Liver (tissue), 9 donors: ENCODE data around the gene RGR. TPM values are rescaled to one million over a fixed set of nuclear protein-coding genes. Genes with fewer than 3 reads are reported as not detected.

Experiments
- DNase-seq: peaks from one replicate; pipeline ENCODE4 v3.0.0-alpha.2; 2017; ENCODE audit warnings: low spot score
- H3K27ac ChIP-seq, 2 donors: one replicate each; pipeline ENCODE4 v1.7.0; 2013; ENCODE audit warnings: inconsistent platforms in 2 of 2, low read length in 2 of 2, control low read depth in 1 of 2, low read depth in 1 of 2, mild to moderate bottlenecking in 1 of 2
- H3K27me3 ChIP-seq, 4 donors: one replicate each; pipeline versions ENCODE4 v1.6.1 to v1.7.0; 2013; ENCODE audit warnings: low read length in 3 of 4, inconsistent platforms in 1 of 4, mild to moderate bottlenecking in 1 of 4, moderate library complexity in 1 of 4; ENCODE audit not compliant: control insufficient read depth in 4 of 4, insufficient read depth in 4 of 4
- H3K36me3 ChIP-seq, 4 donors: one replicate each; pipeline versions ENCODE4 v1.6.1 to v1.7.0; 2013; ENCODE audit warnings: low read length in 3 of 4, mild to moderate bottlenecking in 3 of 4, low read depth in 1 of 4, moderate library complexity in 1 of 4; ENCODE audit not compliant: control insufficient read depth in 4 of 4, insufficient read depth in 3 of 4
- H3K4me1 ChIP-seq, 4 donors: one replicate each; pipeline versions ENCODE4 v1.6.1 to v1.7.0; 2013; ENCODE audit warnings: low read length in 3 of 4, mild to moderate bottlenecking in 3 of 4, moderate library complexity in 1 of 4; ENCODE audit not compliant: control insufficient read depth in 4 of 4, insufficient read depth in 4 of 4
- H3K4me3 ChIP-seq, 3 donors: one replicate each; pipeline versions ENCODE4 v1.6.1 to v1.7.0; 2013; ENCODE audit warnings: low read length in 3 of 3, control low read depth in 1 of 3, low read depth in 1 of 3, mild to moderate bottlenecking in 1 of 3
- H3K9ac ChIP-seq, 2 donors: one replicate each; pipeline ENCODE4 v1.7.0; 2013; ENCODE audit warnings: low read length in 2 of 2, mild to moderate bottlenecking in 2 of 2, moderate library complexity in 2 of 2, control low read depth in 1 of 2, low read depth in 1 of 2
- H3K9me3 ChIP-seq, 4 donors: one replicate each; pipeline versions ENCODE4 v1.6.1 to v1.7.0; 2013; ENCODE audit warnings: low read length in 3 of 4; ENCODE audit not compliant: control insufficient read depth in 4 of 4
- ATF3 ChIP-seq: IDR thresholded peaks from 2 replicates; pipeline ENCODE4 v1.6.1; 2016; ENCODE audit warnings: antibody characterized with exemption
- CTCF ChIP-seq: fragments of 150-350 bp; IDR thresholded peaks from 2 replicates; pipeline ENCODE4 v1.5.1; 2017; ENCODE audit warnings: improper control_type of control experiment, low read depth, low read length; ENCODE audit not compliant: missing input control
- EGR1 ChIP-seq, 2 donors: IDR thresholded peaks; 2 replicates each; pipeline ENCODE4 v1.6.1; 2016 to 2018; ENCODE audit warnings: antibody characterized with exemption in 2 of 2, low read depth in 2 of 2
- FOXA1 ChIP-seq: IDR thresholded peaks from 2 replicates; pipeline ENCODE4 v1.6.1; 2016; ENCODE audit warnings: antibody characterized with exemption
- FOXA2 ChIP-seq: IDR thresholded peaks from 2 replicates; pipeline ENCODE4 v1.6.1; 2016; ENCODE audit warnings: antibody characterized with exemption
- GABPA ChIP-seq, 2 donors: IDR thresholded peaks in 1 of 2; conservative IDR thresholded peaks in 1 of 2; 2 replicates each; pipeline ENCODE4 v1.6.1; 2016; ENCODE audit warnings: antibody characterized with exemption in 2 of 2, mild to moderate bottlenecking in 1 of 2, moderate library complexity in 1 of 2
- HNF4G ChIP-seq: IDR thresholded peaks from 2 replicates; pipeline ENCODE4 v1.6.1; 2016; ENCODE audit warnings: antibody characterized with exemption
- JUND ChIP-seq, 2 donors: IDR thresholded peaks; 2 replicates each; pipeline ENCODE4 v1.6.1; 2016; ENCODE audit warnings: antibody characterized with exemption in 2 of 2
- MAX ChIP-seq: IDR thresholded peaks from 2 replicates; pipeline ENCODE4 v1.6.1; 2016; ENCODE audit warnings: antibody characterized with exemption
- NR2F2 ChIP-seq: IDR thresholded peaks from 2 replicates; pipeline ENCODE4 v1.6.1; 2016; ENCODE audit warnings: antibody characterized with exemption
- RAD21 ChIP-seq, 2 donors: IDR thresholded peaks; 2 replicates each; pipeline ENCODE4 v1.6.1; 2016; ENCODE audit warnings: antibody characterized with exemption in 2 of 2, mild to moderate bottlenecking in 2 of 2
- REST ChIP-seq: IDR thresholded peaks from 2 replicates; pipeline ENCODE4 v1.6.1; 2016; ENCODE audit warnings: antibody characterized with exemption, mild to moderate bottlenecking
- RXRA ChIP-seq, 2 donors: IDR thresholded peaks; 2 replicates each; pipeline ENCODE4 v1.6.1; 2017 to 2018; ENCODE audit warnings: antibody characterized with exemption in 2 of 2, mild to moderate bottlenecking in 1 of 2
- SP1 ChIP-seq: IDR thresholded peaks from 2 replicates; pipeline ENCODE4 v1.6.1; 2018; ENCODE audit warnings: antibody characterized with exemption, mild to moderate bottlenecking
- YY1 ChIP-seq: IDR thresholded peaks from 2 replicates; pipeline ENCODE4 v1.6.1; 2016; ENCODE audit warnings: antibody characterized with exemption, mild to moderate bottlenecking
- ZBTB33 ChIP-seq: IDR thresholded peaks from 2 replicates; pipeline ENCODE4 v1.6.1; 2016; ENCODE audit warnings: antibody characterized with exemption
- WGBS: extraction: QIAGEN DNeasy Blood & Tissue Kit; methylation state at CpG from one replicate; pipeline ENCODE4 v1.1.7; 2013; 5-methylcytosine and 5-hydroxymethylcytosine counted together
- polyA plus RNA-seq, 2 donors: library from polyadenylated mRNA; stranded (reverse) in 1 of 2; unstranded in 1 of 2; fragments of 200-250 nt in 1 of 2; fragments of >200 nt in 1 of 2; fragmentation: Nextera tagmentation in 1 of 2; extraction: Ambion mirVana in 1 of 2; gene quantifications; one replicate each; pipeline versions ENCODE4 v1.2.1 to v1.2.3, GENCODE V29; 2013 to 2015
- total RNA-seq, 2 donors: library from RNA; depleted of rRNA; stranded (reverse); fragments of >200 nt; gene quantifications; one replicate each; pipeline ENCODE4 v1.2.3, GENCODE V29; 2014
- donor health status: healthy.
- donor health status: healthy.
- donor health status: healthy.
- donor health status: healthy.
- donor health status: healthy.

Gene RGR
- total and polyA plus RNA-seq, 4 donors: not detected

- Histone ChIP-seq H3K27ac (no peak overlapping the region), H3K36me3 (no peaks in the 10 kb centered on the region), H3K27me3 (peaks cover 0 to 6% (median 0%) of the 10 kb centered on the region in 4 donors), H3K4me3 (no peak overlapping the region), H3K9me3 (no peaks in the 10 kb centered on the region), H3K9ac (no peak overlapping the region), H3K4me1 (no peaks in the 10 kb centered on the region)
- WGBS: 91% methylated on average over 4 of the region's 4 CpGs
- TF ChIP-seq RXRA (IDR thresholded peaks at IDR 0.05): no peak
- TF ChIP-seq CTCF: no peak
- TF ChIP-seq ATF3: no peak
- no peak for TF ChIP-seq MAX
- TF ChIP-seq SP1: no peak
- TF ChIP-seq NR2F2: no peak
- no peak for TF ChIP-seq GABPA (IDR thresholded peaks at IDR 0.05 in 1 of 2, conservative IDR thresholded peaks at IDR 0.05 in 1 of 2)
- no peak for TF ChIP-seq YY1
- no peak for TF ChIP-seq REST
- no peak for DNase-seq
Measured at GRCh38 chr10:84217746-84218145, 27.1 kb upstream of the RGR start.

GRCh38 chr10:84221916-84222315 lies 22.9 kb upstream of the RGR start:
- Histone ChIP-seq H3K27ac (no peak overlapping the region), H3K4me1 (no peaks in the 10 kb centered on the region), H3K27me3 (peaks cover 0 to 11% (median 3%) of the 10 kb centered on the region in 4 donors), H3K9me3 (no peaks in the 10 kb centered on the region), H3K36me3 (no peaks in the 10 kb centered on the region), H3K9ac (no peak overlapping the region), H3K4me3 (no peak overlapping the region)
- no peak for DNase-seq
- 81% methylated on average over 8 of the region's 8 CpGs for WGBS
- TF ChIP-seq FOXA1: no peak
- TF ChIP-seq JUND (IDR thresholded peaks at IDR 0.05): no peak
- TF ChIP-seq FOXA2: no peak
- no peak for TF ChIP-seq HNF4G
- no peak for TF ChIP-seq RAD21 (IDR thresholded peaks at IDR 0.05)
- no peak for TF ChIP-seq RXRA (IDR thresholded peaks at IDR 0.05)
- TF ChIP-seq ZBTB33: no peak
- no peak for TF ChIP-seq SP1
- TF ChIP-seq GABPA (IDR thresholded peaks at IDR 0.05 in 1 of 2, conservative IDR thresholded peaks at IDR 0.05 in 1 of 2): no peak
- TF ChIP-seq EGR1 (IDR thresholded peaks at IDR 0.05; ENCODE audit: low read depth in 2 of 2): no peak
- no peak for TF ChIP-seq CTCF
- no peak for TF ChIP-seq ATF3
